ENCODE results near the gene GLOD5. TPM values are rescaled to one million over a fixed set of nuclear protein-coding genes. Genes with fewer than 3 reads are reported as not detected.

The GLOD5 gene
- total RNA-seq, 1 experiment from 2014 or later = not detected

- TSS peak; percentile 95 for BruUV-seq (replicated peaks)
Measured at GRCh38 chrX:48737213-48737938, 24.2 kb upstream of the GLOD5 start.

GRCh38 chrX:48737940-48738339 lies 23.6 kb upstream of the GLOD5 start:
- no TSS peak for BruUV-seq (replicated peaks)
- CTCF ChIA-PET = no interaction called here
- H3K4me1 Mint-ChIP-seq (ENCODE audit: low read depth, unreplicated experiment) = peaks cover 7% of the 10 kb centered on the region
- no peak for TF ChIP-seq CTCF (IDR thresholded peaks at IDR 0.05; ENCODE audit: unreplicated experiment)
- DNase-seq = no peak
- peak overlapping the region; percentile 80 for H3K4me3 Mint-ChIP-seq (ENCODE audit: low read depth, unreplicated experiment)
- H3K27ac Mint-ChIP-seq (ENCODE audit: unreplicated experiment) = peak overlapping the region; percentile 66
- H3K36me3 Mint-ChIP-seq (ENCODE audit: insufficient read depth, unreplicated experiment) = peaks cover 19% of the 10 kb centered on the region
- intact Hi-C loops (cut with micrococcal nuclease; ENCODE audit: unreplicated experiment) = no loop called here
- H3K9me3 Mint-ChIP-seq (ENCODE audit: low read depth, unreplicated experiment) = no peaks in the 10 kb centered on the region
- H3K27me3 Mint-ChIP-seq (ENCODE audit: unreplicated experiment) = no peaks in the 10 kb centered on the region

More at GRCh38 chrX:48737213-48737938, 24.2 kb upstream of the GLOD5 start:
- Mint-ChIP-seq H3K4me1 (ENCODE audit: low read depth, unreplicated experiment) (peaks cover 7% of the 10 kb centered on the region), H3K9me3 (ENCODE audit: low read depth, unreplicated experiment) (no peaks in the 10 kb centered on the region), H3K27me3 (ENCODE audit: unreplicated experiment) (no peaks in the 10 kb centered on the region), H3K27ac (ENCODE audit: unreplicated experiment) (peak overlapping the region; percentile 66), H3K4me3 (ENCODE audit: low read depth, unreplicated experiment) (peak overlapping the region; percentile 80), H3K36me3 (ENCODE audit: insufficient read depth, unreplicated experiment) (peaks cover 19% of the 10 kb centered on the region)
- intact Hi-C loops (cut with micrococcal nuclease; ENCODE audit: unreplicated experiment) = no loop called here
- CTCF ChIA-PET = interaction anchor here (0.9 kb wide), 1 partner anchor 106 kb away, joined by 3 read pairs; no protein-coding TSS in a partner anchor
- peak; percentile 90 for DNase-seq
- no peak for TF ChIP-seq CTCF (IDR thresholded peaks at IDR 0.05; ENCODE audit: unreplicated experiment)

GRCh38 chrX:48741834-48742233 lies 19.7 kb upstream of the GLOD5 start:
- CTCF ChIA-PET = no interaction called here
- no peak overlapping the region for H3K4me3 Mint-ChIP-seq (ENCODE audit: low read depth, unreplicated experiment)
- TF ChIP-seq CTCF (IDR thresholded peaks at IDR 0.05; ENCODE audit: unreplicated experiment) = no peak
- H3K27ac Mint-ChIP-seq (ENCODE audit: unreplicated experiment) = no peak overlapping the region
- DNase-seq = no peak
- intact Hi-C loops (cut with micrococcal nuclease; ENCODE audit: unreplicated experiment) = no loop called here
- H3K4me1 Mint-ChIP-seq (ENCODE audit: low read depth, unreplicated experiment) = peaks cover 7% of the 10 kb centered on the region
- no peaks in the 10 kb centered on the region for H3K27me3 Mint-ChIP-seq (ENCODE audit: unreplicated experiment)
- BruUV-seq (replicated peaks) = no TSS peak
- no peaks in the 10 kb centered on the region for H3K9me3 Mint-ChIP-seq (ENCODE audit: low read depth, unreplicated experiment)
- peaks cover 11% of the 10 kb centered on the region for H3K36me3 Mint-ChIP-seq (ENCODE audit: insufficient read depth, unreplicated experiment)

- BruUV-seq (replicated peaks) = no TSS peak
- TF ChIP-seq CTCF (IDR thresholded peaks at IDR 0.05; ENCODE audit: unreplicated experiment) = no peak
- CTCF ChIA-PET = no interaction called here
- DNase-seq = no peak
- intact Hi-C loops (cut with micrococcal nuclease; ENCODE audit: unreplicated experiment) = no loop called here
- Mint-ChIP-seq H3K27me3 (ENCODE audit: unreplicated experiment) (no peaks in the 10 kb centered on the region), H3K4me1 (ENCODE audit: low read depth, unreplicated experiment) (no peaks in the 10 kb centered on the region), H3K36me3 (ENCODE audit: insufficient read depth, unreplicated experiment) (no peaks in the 10 kb centered on the region), H3K27ac (ENCODE audit: unreplicated experiment) (no peak overlapping the region), H3K9me3 (ENCODE audit: low read depth, unreplicated experiment) (no peaks in the 10 kb centered on the region), H3K4me3 (ENCODE audit: low read depth, unreplicated experiment) (no peak overlapping the region)
Measured at GRCh38 chrX:48745222-48745621, 16.3 kb upstream of the GLOD5 start.

Data from Calu3 (cell line).